Measurements from ENCODE around the gene TPSD1.
"Not testable (repeated sequence)": the region's sequence is repeated elsewhere in the genome, so short reads cannot be mapped to it uniquely, and the experiment has no call there.

The TPSD1 gene

GRCh38 chr16:1264345-1265089, 8.6 kb downstream of the TPSD1 start:
- DNase-seq: no peak

DNA sequence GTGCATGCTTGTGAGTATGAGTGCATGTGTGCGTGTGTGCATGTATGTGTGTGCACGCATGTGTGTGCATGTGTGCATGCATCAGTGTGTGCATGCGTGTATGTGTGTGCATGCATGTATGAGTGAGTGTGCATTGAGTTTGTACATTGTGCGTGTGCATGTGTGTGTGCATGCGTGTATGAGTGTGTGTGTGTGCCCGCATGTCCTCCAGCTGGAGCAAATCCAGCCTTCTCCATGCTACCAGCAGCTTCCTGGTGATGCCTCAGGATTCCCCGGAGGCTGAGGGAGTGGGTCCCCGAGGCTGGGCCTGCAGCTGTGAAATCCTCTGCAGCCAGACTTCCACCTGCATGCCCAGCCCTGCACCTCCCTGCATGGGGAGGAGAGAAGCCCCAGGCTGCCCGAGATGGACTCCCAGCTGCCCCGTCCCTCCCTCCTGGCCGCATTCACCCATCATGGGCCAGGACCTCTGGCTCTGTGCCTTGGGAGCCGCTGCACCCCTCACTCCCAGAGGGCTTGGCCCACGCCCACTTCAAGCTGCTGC, 9.3 kb downstream of the TPSD1 start:
- DNase-seq: no peak

DNA sequence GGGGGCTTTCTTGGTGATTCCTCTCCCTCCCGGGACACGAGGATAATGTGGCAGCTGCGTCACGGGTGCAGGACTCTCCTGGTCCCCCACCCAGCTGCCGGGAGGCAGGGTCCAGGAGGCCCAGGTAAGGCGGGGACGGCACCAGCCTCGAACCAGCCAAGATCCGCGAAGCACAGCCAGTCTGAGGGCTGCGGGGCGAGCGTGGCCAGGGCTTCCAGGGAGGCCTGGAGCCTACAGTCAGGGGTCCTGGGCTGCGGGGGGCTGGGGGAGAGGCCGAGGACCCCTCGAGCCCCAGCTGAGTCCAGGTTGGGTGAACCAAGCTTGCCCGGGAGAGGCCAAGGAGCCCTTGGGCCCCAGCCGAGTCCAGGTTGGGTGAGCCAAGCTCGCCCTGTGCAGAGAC, 10.0 kb downstream of the TPSD1 start:
- no peak for DNase-seq

GRCh38 chr16:1269418-1269817, 13.5 kb downstream of the TPSD1 start:
- not testable (repeated sequence) for DNase-seq

GRCh38 chr16:1271380-1271723, 15.5 kb downstream of the TPSD1 start:
- no peak for DNase-seq

DNA sequence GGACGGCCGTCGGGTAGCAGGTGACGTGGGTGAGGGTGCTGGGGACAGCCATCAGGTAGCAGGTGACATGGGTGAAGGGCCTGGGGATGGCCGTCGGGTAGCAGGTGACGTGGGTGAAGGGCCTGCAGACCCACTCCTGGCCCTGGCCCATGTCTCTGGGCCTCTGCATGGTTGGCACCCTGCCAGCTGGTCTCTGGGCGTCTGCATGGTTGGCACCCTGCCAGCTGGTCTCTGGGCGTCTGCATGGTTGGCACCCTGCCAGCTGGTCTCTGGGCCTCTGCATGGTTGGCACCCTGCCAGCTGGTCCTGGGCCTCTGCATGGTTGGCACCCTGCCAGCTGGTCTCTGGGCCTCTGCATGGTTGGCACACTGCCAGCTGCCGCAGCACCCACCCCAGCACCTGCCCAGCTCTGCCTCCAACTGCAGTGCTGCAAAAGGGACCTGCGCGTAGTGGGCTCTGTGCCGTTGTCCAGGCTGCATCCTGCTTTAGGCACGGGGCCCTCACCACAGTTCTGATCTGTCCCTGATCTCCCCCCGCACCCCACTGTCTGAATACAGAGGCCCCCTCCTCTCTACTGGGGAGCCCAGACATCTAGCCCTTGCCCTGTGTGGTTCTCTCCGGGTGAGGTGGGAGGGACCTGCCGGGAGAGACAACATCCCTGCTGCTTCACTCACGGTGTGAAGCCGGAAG, 16.0 kb downstream of the TPSD1 start:
- DNase-seq: not testable (repeated sequence)

DNA sequence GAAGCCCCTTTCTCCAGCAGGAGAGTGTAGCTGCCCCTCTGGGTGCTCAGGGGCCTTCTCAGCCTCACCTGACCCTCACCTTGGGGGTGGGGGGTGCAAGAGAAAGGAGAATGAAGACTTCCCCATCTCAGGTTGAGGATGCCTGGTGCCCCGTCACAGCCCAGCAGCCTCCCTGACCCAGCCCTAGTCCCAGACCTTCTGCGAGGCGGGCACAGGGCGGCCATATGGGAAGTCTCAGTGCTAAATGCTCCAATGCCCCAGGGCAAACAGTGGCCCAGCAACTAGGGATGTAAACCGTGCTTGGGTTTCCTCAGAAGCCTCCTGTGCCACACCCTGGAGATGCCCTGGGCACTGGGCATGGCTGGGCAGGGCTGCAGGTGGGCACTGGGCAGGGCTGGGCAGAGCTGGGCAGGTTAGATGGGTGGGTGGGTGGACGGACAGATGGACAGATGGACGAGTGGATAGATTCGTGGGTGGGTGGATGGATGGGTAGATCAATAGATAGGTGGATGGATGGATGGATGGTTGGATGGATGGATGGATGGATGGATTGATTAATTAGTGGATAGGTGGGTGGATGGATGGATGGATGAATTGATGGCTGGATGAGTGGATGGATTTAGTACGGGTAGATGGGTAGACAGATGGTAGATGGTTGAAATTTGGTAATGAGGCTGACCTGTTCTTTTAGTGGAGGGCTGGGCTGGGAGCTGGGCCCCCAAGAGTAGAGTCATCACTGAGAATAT, 16.8 kb downstream of the TPSD1 start:
- DNase-seq: no peak

GRCh38 chr16:1273816-1274215, 17.9 kb downstream of the TPSD1 start:
- no peak for DNase-seq

GRCh38 chr16:1274767-1275166, 18.9 kb downstream of the TPSD1 start:
- no peak for DNase-seq

DNA sequence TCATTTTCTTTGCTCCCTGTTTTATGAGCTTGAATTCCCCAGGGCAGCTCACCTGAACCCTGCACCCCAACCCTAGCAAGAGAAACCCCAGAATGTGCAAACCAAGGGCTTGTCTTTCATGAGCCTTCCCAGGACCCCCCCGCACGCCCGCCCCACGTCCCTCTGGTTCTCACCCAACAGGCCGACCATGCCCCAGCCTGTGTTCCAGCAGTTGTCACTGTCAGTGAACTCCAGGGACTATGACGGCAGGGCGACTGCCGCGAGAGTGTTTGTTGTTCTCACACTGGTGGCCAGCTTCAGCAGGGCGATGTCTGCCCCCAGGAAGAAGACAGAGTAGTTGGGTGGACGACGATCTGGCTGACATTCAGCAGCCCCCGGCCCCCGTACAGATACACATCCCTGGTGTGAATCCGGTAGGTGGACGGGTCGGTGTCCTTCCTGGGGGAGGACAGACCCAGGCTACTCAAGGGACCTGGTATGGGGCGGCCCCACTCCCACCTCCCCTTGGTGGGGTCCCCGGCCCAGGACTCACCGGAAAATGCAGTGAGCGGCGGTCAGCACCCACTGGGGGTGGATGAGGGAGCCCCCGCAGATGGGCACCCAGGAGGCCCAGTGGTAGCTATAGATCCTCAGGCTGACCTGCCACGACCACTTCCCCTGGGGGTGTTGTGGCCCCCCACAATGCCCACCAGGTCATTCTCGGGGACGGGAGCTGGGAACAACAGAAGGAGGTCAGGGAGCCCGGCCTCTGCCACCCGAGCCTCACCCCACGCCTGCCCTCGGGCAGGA, 20.1 kb downstream of the TPSD1 start:
- DNase-seq: no peak

DNA sequence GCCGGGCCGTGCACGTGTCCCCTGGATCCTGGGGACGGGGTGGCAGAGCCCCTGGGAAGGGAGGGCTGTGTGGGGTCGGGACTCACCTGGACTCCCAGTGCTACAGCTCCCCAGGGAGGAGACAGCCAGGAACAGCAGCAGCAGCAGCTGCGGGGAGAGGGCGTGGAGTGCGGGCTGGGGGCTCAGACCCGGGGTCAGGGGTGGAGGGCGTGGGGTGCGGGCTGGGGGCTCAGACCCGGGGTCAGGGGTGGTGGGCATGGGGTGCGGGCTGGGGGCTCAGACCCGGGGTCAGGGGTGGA, 20.7 kb downstream of the TPSD1 start:
- DNase-seq: no peak

DNA sequence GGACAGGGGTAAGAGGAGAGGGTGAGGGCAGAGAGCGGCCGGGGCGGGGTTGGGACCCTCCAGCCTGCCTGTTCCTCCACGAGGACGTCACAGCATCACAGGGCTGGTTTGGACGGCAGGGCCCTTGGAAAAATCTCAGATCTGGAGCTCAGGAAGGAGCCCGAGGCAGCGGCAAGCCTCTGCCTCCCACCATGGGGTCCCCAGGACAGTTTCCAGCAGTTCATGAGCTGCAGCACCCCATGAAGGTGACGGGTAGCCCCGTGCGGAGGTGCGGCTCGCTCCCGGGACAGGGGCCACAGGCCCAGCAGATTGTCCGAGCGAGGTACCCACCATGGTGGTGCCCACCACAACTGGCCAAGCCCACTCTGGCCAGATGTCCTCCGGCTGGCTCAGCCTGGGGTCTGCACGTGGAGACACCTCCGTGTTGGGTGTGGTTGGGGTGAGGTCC, 21.3 kb downstream of the TPSD1 start:
- no peak for DNase-seq

- no peak for DNase-seq
These were observed 21.9 kb downstream of the TPSD1 start for GRCh38 chr16:1277617-1278282.

GRCh38 chr16:1278477-1278876, 22.6 kb downstream of the TPSD1 start:
- DNase-seq: no peak

- no peak for DNase-seq
These were observed 23.4 kb downstream of the TPSD1 start for GRCh38 chr16:1279081-1279944.

DNA sequence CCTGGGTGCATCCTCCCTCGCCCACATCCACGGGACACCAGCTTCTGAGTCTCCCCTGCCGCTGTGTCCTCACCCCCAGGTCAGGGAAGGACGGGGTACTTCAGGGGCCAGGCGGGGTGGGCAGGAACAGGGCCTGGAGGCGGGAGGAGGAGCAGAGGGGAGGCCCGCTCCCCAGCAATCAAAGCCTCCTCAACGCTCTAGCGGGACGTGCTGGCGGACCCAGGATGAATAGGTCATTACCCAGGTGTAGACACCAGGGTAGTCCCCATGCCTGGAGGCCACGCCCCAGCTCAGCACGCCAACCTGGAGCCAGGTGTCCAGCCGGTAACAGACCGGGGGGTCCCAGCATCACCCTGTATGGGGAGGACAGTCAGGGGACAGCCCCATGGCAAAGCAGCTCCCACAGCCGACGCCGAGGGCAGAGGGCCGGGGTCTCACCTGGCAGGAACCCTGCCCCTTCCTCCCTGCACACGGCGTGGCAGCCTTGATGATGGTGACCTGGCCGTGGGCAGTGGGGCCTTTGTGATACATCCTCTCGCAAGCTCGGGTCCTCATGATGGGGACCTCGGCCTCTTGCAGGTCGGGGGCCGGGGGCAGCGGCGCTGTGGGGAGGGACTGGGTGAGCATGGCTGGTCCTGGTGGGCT, 24.2 kb downstream of the TPSD1 start:
- no peak for DNase-seq

- DNase-seq: no peak
These were observed 24.9 kb downstream of the TPSD1 start for GRCh38 chr16:1280783-1281182.

GRCh38 chr16:1281517-1281916, 25.6 kb downstream of the TPSD1 start:
- DNase-seq: no peak

- DNase-seq: no peak
These were observed 26.6 kb downstream of the TPSD1 start for GRCh38 chr16:1282324-1282973.

- no peak for DNase-seq
These were observed 27.4 kb downstream of the TPSD1 start for GRCh38 chr16:1283296-1283695.
